H1 (cell line): ENCODE results near the gene CTNNBL1. TPM values are rescaled to one million over a fixed set of nuclear protein-coding genes. Genes with fewer than 3 reads are reported as not detected.

ENCODE experiments used
- CTCF ChIA-PET: fragments of 300-600 bp; sonication (Branson Sonifier 250); formaldehyde crosslinking; loops from one replicate; lab custom pipeline; 2021; ENCODE audit not compliant: partially characterized antibody; lab: Charles Lee
- POLR2A ChIA-PET: fragments of 300-600 bp; sonication (Branson Sonifier 250); formaldehyde crosslinking; loops from one replicate; lab custom pipeline; 2021; ENCODE audit warnings: inconsistent platforms; ENCODE audit not compliant: partially characterized antibody; lab: Charles Lee
- DNase-seq, 2 experiments: peaks; one replicate each; pipeline versions ENCODE4 v3.0.0 to v3.0.0-alpha.2; 2010 to 2022; ENCODE audit warnings: low spot score in 2 of 2, low read depth in 1 of 2, mixed read lengths in 1 of 2
- FAIRE-seq: peaks from 2 replicates; lab custom pipeline; 2011; peaks lifted over from hg19 to GRCh38; lab: Jason Lieb, UNC
- H2AFZ ChIP-seq: 2 replicates; pipeline ENCODE4 v1.8.1; 2012; ENCODE audit warnings: low read length, inconsistent platforms
- H2AK5ac ChIP-seq: 2 replicates; pipeline ENCODE4 v1.6.1; 2013; ENCODE audit warnings: low read depth, low read length
- H2BK120ac ChIP-seq: replicated peaks from 2 replicates; pipeline ENCODE3; 2013; ENCODE audit warnings: low read depth, low read length, inconsistent platforms
- H2BK12ac ChIP-seq: 2 replicates; pipeline ENCODE4 v1.6.1; 2013; ENCODE audit warnings: low read depth, low read length
- H2BK15ac ChIP-seq: 2 replicates; pipeline ENCODE4 v1.6.1; 2013; ENCODE audit warnings: low read length
- H2BK20ac ChIP-seq: 2 replicates; pipeline ENCODE4 v1.6.1; 2013; ENCODE audit warnings: low read length
- H2BK5ac ChIP-seq: 2 replicates; pipeline ENCODE4 v1.6.1; 2013; ENCODE audit warnings: low read depth, low read length
- H3K14ac ChIP-seq: 2 replicates; pipeline ENCODE4 v1.6.1; 2013; ENCODE audit warnings: inconsistent platforms; ENCODE audit not compliant: insufficient read length
- H3K18ac ChIP-seq: 2 replicates; pipeline ENCODE4 v1.6.1; 2013; ENCODE audit warnings: low read length; ENCODE audit errors: extremely low read depth
- H3K23ac ChIP-seq: 2 replicates; pipeline ENCODE4 v1.6.1; 2013; ENCODE audit warnings: inconsistent platforms; ENCODE audit not compliant: insufficient read length
- H3K23me2 ChIP-seq: 2 replicates; pipeline ENCODE4 v1.6.1; 2013; ENCODE audit warnings: low read depth, low read length
- H3K27ac ChIP-seq: 2 replicates; pipeline ENCODE4 v1.6.1; 2011; ENCODE audit warnings: low read depth, low read length, inconsistent platforms
- H3K27me3 ChIP-seq, 4 experiments: replicated peaks in 1 of 4; 1 replicate in 1 of 4; 2 replicates in 3 of 4; pipeline versions ENCODE4 v1.6.1 to v1.8.1; 2011 to 2013; ENCODE audit warnings: low read length in 3 of 4, mild to moderate bottlenecking in 3 of 4, inconsistent platforms in 2 of 4, mixed read lengths in 2 of 4, moderate library complexity in 1 of 4; ENCODE audit not compliant: control insufficient read depth in 3 of 4, insufficient read depth in 3 of 4; ENCODE audit errors: extremely low read depth in 1 of 4
- H3K36me3 ChIP-seq, 4 experiments: 2 replicates each; pipeline versions ENCODE4 v1.6.1 to v1.8.1; 2011 to 2013; ENCODE audit warnings: mild to moderate bottlenecking in 4 of 4, low read length in 3 of 4, moderate library complexity in 2 of 4, control low read depth in 1 of 4, inconsistent platforms in 1 of 4; ENCODE audit not compliant: insufficient read depth in 4 of 4, control insufficient read depth in 2 of 4
- H3K4ac ChIP-seq: replicated peaks from 2 replicates; pipeline ENCODE3; 2013; ENCODE audit warnings: low read length, low read depth, mixed read lengths, inconsistent platforms; ENCODE audit not compliant: insufficient read length
- H3K4me1 ChIP-seq, 4 experiments: replicated peaks in 1 of 4; 1 replicate in 1 of 4; 2 replicates in 3 of 4; pipeline versions ENCODE4 v1.6.1 to v1.8.1; 2011 to 2013; ENCODE audit warnings: low read length in 3 of 4, inconsistent platforms in 2 of 4, mixed read lengths in 1 of 4; ENCODE audit not compliant: insufficient read depth in 4 of 4, control insufficient read depth in 3 of 4
- H3K4me2 ChIP-seq, 2 experiments: 2 replicates each; pipeline versions ENCODE4 v1.6.1 to v1.8.1; 2011 to 2013; ENCODE audit warnings: low read depth in 2 of 2, low read length in 2 of 2, control low read depth in 1 of 2, inconsistent platforms in 1 of 2, mild to moderate bottlenecking in 1 of 2; ENCODE audit not compliant: insufficient read depth in 1 of 2
- H3K4me3 ChIP-seq, 4 experiments: fragments of 200-600, 300-600 bp in 1 of 4; sonication (generic), shearing (Covaris generic), sonication (Bioruptor Twin) in 1 of 4; 2 replicates each; pipeline versions ENCODE4 v1.5.1 to v1.8.1; 2011 to 2016; ENCODE audit warnings: low read length in 4 of 4, low read depth in 3 of 4, control low read depth in 2 of 4, inconsistent platforms in 2 of 4, mild to moderate bottlenecking in 2 of 4, mixed read lengths in 1 of 4, moderate library complexity in 1 of 4; ENCODE audit not compliant: insufficient read depth in 2 of 4; ENCODE audit errors: extremely low read depth in 1 of 4
- H3K56ac ChIP-seq: replicated peaks from 2 replicates; pipeline ENCODE3; 2013; ENCODE audit warnings: low read depth, mild to moderate bottlenecking, mixed read lengths, low read length, inconsistent platforms; ENCODE audit not compliant: insufficient read length
- H3K79me1 ChIP-seq: 2 replicates; pipeline ENCODE4 v1.6.1; 2013; ENCODE audit warnings: low read depth, low read length, control low read depth
- H3K79me2 ChIP-seq, 2 experiments: 2 replicates each; pipeline versions ENCODE4 v1.6.1 to v1.8.1; 2012 to 2013; ENCODE audit warnings: low read length in 2 of 2, mild to moderate bottlenecking in 2 of 2, inconsistent platforms in 1 of 2; ENCODE audit not compliant: insufficient read depth in 2 of 2, control insufficient read depth in 1 of 2
- H3K9ac ChIP-seq, 4 experiments: replicated peaks in 1 of 4; 1 replicate in 1 of 4; 2 replicates in 3 of 4; pipeline versions ENCODE4 v1.6.1 to v1.8.1; 2011 to 2013; ENCODE audit warnings: low read depth in 3 of 4, low read length in 3 of 4, control low read depth in 2 of 4, mild to moderate bottlenecking in 2 of 4, moderate library complexity in 2 of 4, inconsistent platforms in 1 of 4; ENCODE audit errors: extremely low read depth in 1 of 4
- H3K9me3 ChIP-seq, 2 experiments: 2 replicates each; pipeline versions ENCODE4 v1.6.1 to v1.8.1; 2012 to 2013; ENCODE audit warnings: mild to moderate bottlenecking in 2 of 2, moderate library complexity in 2 of 2, control low read depth in 1 of 2, inconsistent platforms in 1 of 2, low read depth in 1 of 2, low read length in 1 of 2, mixed read lengths in 1 of 2; ENCODE audit not compliant: insufficient read depth in 2 of 2
- H4K20me1 ChIP-seq, 2 experiments: replicated peaks in 1 of 2; 2 replicates each; pipeline versions ENCODE3 to v1.8.1; 2011 to 2013; ENCODE audit warnings: inconsistent platforms in 2 of 2, low read length in 2 of 2, mild to moderate bottlenecking in 1 of 2; ENCODE audit not compliant: insufficient read depth in 2 of 2, control insufficient read depth in 1 of 2
- H4K5ac ChIP-seq: 2 replicates; pipeline ENCODE4 v1.6.1; 2013; ENCODE audit warnings: low read length, low read depth, mixed read lengths, inconsistent platforms; ENCODE audit not compliant: insufficient read length
- H4K8ac ChIP-seq: 2 replicates; pipeline ENCODE4 v1.8.0; 2013; ENCODE audit warnings: mild to moderate bottlenecking, moderate library complexity, low read length, inconsistent platforms; ENCODE audit not compliant: insufficient read depth; ENCODE audit errors: extremely low read depth
- H4K91ac ChIP-seq: replicated peaks from 2 replicates; pipeline ENCODE3; 2013; ENCODE audit warnings: low read length, mixed read lengths, inconsistent platforms; ENCODE audit not compliant: insufficient read length
- TAF7 ChIP-seq: optimal IDR thresholded peaks from 2 replicates; pipeline ENCODE3; 2011; ENCODE audit warnings: low read depth, mild to moderate bottlenecking, inconsistent platforms, low read length, moderate library complexity, borderline replicate concordance
- YY1 ChIP-seq: IDR thresholded peaks from 2 replicates; pipeline ENCODE4 v1.6.1; 2011; ENCODE audit warnings: low read depth, mild to moderate bottlenecking, low read length
- WGBS, 2 experiments: shearing (Covaris generic) in 1 of 2; methylation state at CpG; one replicate each; pipeline versions ENCODE4 v1.1.6 to v1.1.7; 2013 to 2015; ENCODE audit warnings: low lambda C conversion rate in 2 of 2, mixed read lengths in 2 of 2, inconsistent platforms in 1 of 2, low coverage in 1 of 2, missing lambda C conversion rate in 1 of 2; ENCODE audit not compliant: insufficient replicate concordance in 2 of 2, insufficient coverage in 1 of 2, insufficient read length in 1 of 2; ENCODE audit errors: extremely low coverage in 1 of 2, missing lambda C conversion rate in 1 of 2; 5-methylcytosine and 5-hydroxymethylcytosine counted together
- polyA plus RNA-seq, 7 experiments: library from polyadenylated mRNA; depleted of rRNA in 3 of 7; stranded (reverse) in 5 of 7; unstranded in 2 of 7; fragments of >200 nt in 5 of 7; fragments of 200-250 nt in 2 of 7; gene quantifications; 1 replicate in 5 of 7; 2 replicates in 1 of 7; 4 replicates in 1 of 7; pipeline versions ENCODE4 v1.2.1 to v1.2.3, GENCODE V29; 2011 to 2013; ENCODE audit warnings: missing spikeins in 2 of 7, mixed read lengths in 2 of 7
- total RNA-seq: library from RNA; stranded (reverse); fragmentation: NEBNext Ultra II Directional; extraction: Animal tissue kit (Norgen Biotek cat#: 25700); gene quantifications from 2 replicates; pipeline ENCODE4 v1.2.1, GENCODE V29; 2021

CTNNBL1 gene
- total and polyA plus RNA-seq, 2 of the 8 experiments (the other 6 are each of a cell fraction or from before 2014, with no cell fraction given): 19.6 to 81.6 TPM

DNA sequence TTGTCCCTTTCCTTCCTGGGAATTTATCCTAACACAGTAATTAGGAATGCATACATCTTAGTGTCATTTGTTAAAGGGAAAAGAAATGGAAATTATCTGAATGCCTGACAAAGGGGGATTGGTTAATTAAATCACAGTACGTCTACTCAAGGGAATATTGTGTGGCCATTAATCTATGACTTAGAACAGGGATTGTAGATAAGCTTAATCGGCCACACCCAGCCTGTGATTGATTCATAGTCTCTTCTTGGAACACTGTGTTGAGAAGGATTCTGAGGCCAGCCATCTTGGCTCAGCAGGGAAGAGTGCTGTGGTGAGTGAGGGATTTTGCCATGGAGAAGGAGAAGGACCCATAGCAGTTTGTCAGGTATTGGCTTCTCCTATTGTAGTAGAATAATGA, 50.5 kb downstream of the CTNNBL1 start:
- CTCF ChIA-PET: interaction anchor here (2.8 kb wide), 1 partner anchor 14 kb away, joined by 11 read pairs; no protein-coding TSS in a partner anchor
- FAIRE-seq: no peak

More for the DNA sequence above, 50.5 kb downstream of the CTNNBL1 start:
- Histone ChIP-seq H2AK5ac (no peak overlapping the region), H3K9ac (no peak overlapping the region), H3K23me2 (no peaks in the 10 kb centered on the region), H3K4me2 (no peak overlapping the region), H4K20me1 (no peaks in the 10 kb centered on the region), H4K5ac (no peak overlapping the region), H3K18ac (no peak overlapping the region), H3K56ac (no peak overlapping the region), H4K91ac (no peak overlapping the region), H4K8ac (no peak overlapping the region), H3K14ac (no peak overlapping the region), H3K27me3 (no peaks in the 10 kb centered on the region), H2BK15ac (no peak overlapping the region), H2BK5ac (no peak overlapping the region), H3K27ac (no peak overlapping the region), H2BK12ac (no peak overlapping the region), H3K23ac (no peak overlapping the region), H2BK120ac (no peak overlapping the region), H3K79me1 (peaks cover 3% of the 10 kb centered on the region; the same call in 1 of the 2 replicates), H3K36me3 (peaks cover 2 to 10% (median 4%) of the 10 kb centered on the region in 4 experiments; a peak in 6 of 8 replicates), H3K4ac (no peak overlapping the region), H3K79me2 (no peaks in the 10 kb centered on the region; a peak in 1 of 4 replicates), H3K4me3 (no peak overlapping the region), H2AFZ (no peak overlapping the region), H2BK20ac (no peak overlapping the region), H3K4me1 (peaks cover 0 to 2% (median under 1%) of the 10 kb centered on the region in 4 experiments; a peak in 1 of 7 replicates), H3K9me3 (no peaks in the 10 kb centered on the region)
- WGBS, 2 experiments: 88% methylated on average over 2 of the region's 2 CpGs; no CpG with 5 or more reads in 1 of the 2 experiments
- POLR2A ChIA-PET: no interaction called here
- TF ChIP-seq TAF7: no peak
- 0 out of 2 replicates have a peak, but pooled peaks have one; percentile 45 for TF ChIP-seq YY1
- DNase-seq: no peak
